IMR-90 (cell line): ENCODE data around the gene OGFR. TPM values are rescaled to one million over a fixed set of nuclear protein-coding genes. Genes with fewer than 3 reads are reported as not detected.
A peak's percentile ranks its signal among the peaks of the same experiment; 100 is the strongest.

Source experiments
- ATAC-seq: fragments of 200-7000 bp; cut with Tn5 transposase; 2 replicates; pipeline ENCODE4 v1.9.1; 2020; ENCODE audit warnings: low read depth, mild to moderate bottlenecking, moderate library complexity
- BruUV-seq: library from RNA; stranded (reverse); fragments of 400-500 nt; replicated peaks from 2 replicates; lab custom pipeline; 2021; lab: Mats Ljungman, UMichigan
- CTCF ChIA-PET: fragments of 300-600 bp; formaldehyde crosslinking; extraction: SDS; loops from one replicate; lab custom pipeline; 2021; ENCODE audit warnings: antibody characterized with exemption; lab: Yijun Ruan, JAX
- POLR2A ChIA-PET: fragments of 300-600 bp; sonication (Branson Sonifier 250); formaldehyde crosslinking; loops from one replicate; lab custom pipeline; 2022; ENCODE audit warnings: antibody characterized with exemption; ENCODE audit not compliant: unreplicated experiment; lab: Charles Lee
- DNase-seq: peaks from one replicate; pipeline ENCODE4 v3.0.0; 2013
- H2AFZ ChIP-seq: replicated peaks from 2 replicates; pipeline ENCODE3; 2013; ENCODE audit warnings: low read length, mild to moderate bottlenecking; ENCODE audit not compliant: poor library complexity
- H2AK5ac ChIP-seq: 2 replicates; pipeline ENCODE4 v1.6.1; 2013; ENCODE audit warnings: low read depth, low read length, inconsistent platforms
- H2AK9ac ChIP-seq: replicated peaks from 2 replicates; pipeline ENCODE3; 2013; ENCODE audit warnings: mild to moderate bottlenecking, low read depth, low read length, moderate library complexity; ENCODE audit not compliant: poor library complexity
- H2BK120ac ChIP-seq: 2 replicates; pipeline ENCODE4 v1.6.1; 2013; ENCODE audit warnings: low read depth, low read length, inconsistent platforms
- H2BK15ac ChIP-seq: 3 replicates; pipeline ENCODE4 v1.6.1; 2013; ENCODE audit warnings: low read depth, low read length, inconsistent platforms
- H2BK20ac ChIP-seq: 2 replicates; pipeline ENCODE4 v1.6.1; 2013; ENCODE audit warnings: low read depth, mild to moderate bottlenecking, inconsistent platforms, low read length, moderate library complexity
- H2BK5ac ChIP-seq: 2 replicates; pipeline ENCODE4 v1.6.1; 2013; ENCODE audit warnings: mild to moderate bottlenecking, low read depth, low read length, inconsistent platforms; ENCODE audit not compliant: poor library complexity, severe bottlenecking
- H3K14ac ChIP-seq: replicated peaks from 2 replicates; pipeline ENCODE4 v1.6.1; 2013; ENCODE audit warnings: low read depth, low read length, inconsistent platforms
- H3K18ac ChIP-seq: 2 replicates; pipeline ENCODE4 v1.6.1; 2013; ENCODE audit warnings: low read depth, low read length, control low read depth
- H3K23ac ChIP-seq: 2 replicates; pipeline ENCODE4 v1.6.1; 2013; ENCODE audit warnings: low read depth, low read length, inconsistent platforms
- H3K27ac ChIP-seq: 2 replicates; pipeline ENCODE4 v1.5.1; 2013; ENCODE audit warnings: mild to moderate bottlenecking, control low read depth, low read length; ENCODE audit not compliant: insufficient read depth
- H3K27me3 ChIP-seq: 2 replicates; pipeline ENCODE4 v1.6.1; 2013; ENCODE audit warnings: low read length; ENCODE audit not compliant: control insufficient read depth, insufficient read depth
- H3K36me3 ChIP-seq: 2 replicates; pipeline ENCODE4 v1.6.1; 2013; ENCODE audit warnings: low read length, mixed read lengths; ENCODE audit not compliant: control insufficient read depth, insufficient read depth
- H3K4ac ChIP-seq: 2 replicates; pipeline ENCODE4 v1.6.1; 2013; ENCODE audit warnings: low read depth, low read length, inconsistent platforms
- H3K4me1 ChIP-seq: 2 replicates; pipeline ENCODE4 v1.6.1; 2013; ENCODE audit warnings: low read length, mixed read lengths; ENCODE audit not compliant: control insufficient read depth, insufficient read depth
- H3K4me2 ChIP-seq: 2 replicates; pipeline ENCODE4 v1.6.1; 2013; ENCODE audit warnings: low read depth, mild to moderate bottlenecking, control low read depth, low read length, moderate library complexity
- H3K4me3 ChIP-seq: 2 replicates; pipeline ENCODE4 v1.5.1; 2013; ENCODE audit warnings: low read depth, mild to moderate bottlenecking, control low read depth, low read length, moderate library complexity; ENCODE audit not compliant: insufficient read depth
- H3K56ac ChIP-seq: 2 replicates; pipeline ENCODE4 v1.6.1; 2013; ENCODE audit warnings: low read length, inconsistent platforms; ENCODE audit not compliant: insufficient read depth; ENCODE audit errors: extremely low read depth
- H3K79me1 ChIP-seq, 2 experiments: 2 replicates each; pipeline ENCODE4 v1.6.1; 2013; ENCODE audit warnings: low read length in 2 of 2, inconsistent platforms in 1 of 2, low read depth in 1 of 2
- H3K9ac ChIP-seq: 2 replicates; pipeline ENCODE4 v1.6.1; 2013; ENCODE audit warnings: low read depth, low read length, control low read depth
- H3K9me1 ChIP-seq: 2 replicates; pipeline ENCODE4 v1.6.1; 2013; ENCODE audit warnings: low read length, inconsistent platforms; ENCODE audit not compliant: insufficient read depth
- H3K9me3 ChIP-seq: 2 replicates; pipeline ENCODE4 v1.6.1; 2013; ENCODE audit warnings: low read length; ENCODE audit not compliant: control insufficient read depth, insufficient read depth
- H4K20me1 ChIP-seq: 2 replicates; pipeline ENCODE4 v1.6.1; 2013; ENCODE audit warnings: low read length, inconsistent platforms; ENCODE audit not compliant: insufficient read depth
- H4K5ac ChIP-seq: 2 replicates; pipeline ENCODE4 v1.6.1; 2013; ENCODE audit warnings: mild to moderate bottlenecking, low read depth, low read length, control low read depth
- H4K8ac ChIP-seq, 2 experiments: 2 replicates each; pipeline ENCODE4 v1.6.1; 2013; ENCODE audit warnings: low read depth in 2 of 2, low read length in 2 of 2, control low read depth in 1 of 2, inconsistent platforms in 1 of 2
- H4K91ac ChIP-seq: 2 replicates; pipeline ENCODE4 v1.6.1; 2013; ENCODE audit warnings: low read depth, low read length, inconsistent platforms; ENCODE audit not compliant: insufficient read depth
- BHLHE40 ChIP-seq: fragments of 150-350 bp; IDR thresholded peaks from 2 replicates; pipeline ENCODE4 v1.6.1; 2016; ENCODE audit warnings: mild to moderate bottlenecking, low read depth, low read length
- CEBPB ChIP-seq: IDR thresholded peaks from 2 replicates; pipeline ENCODE4 v1.6.1; 2012; ENCODE audit warnings: low read depth, low read length, improper control_type of control experiment
- POLR2A ChIP-seq: IDR thresholded peaks from 2 replicates; pipeline ENCODE4 v1.6.1; 2012; ENCODE audit warnings: mild to moderate bottlenecking, low read depth, low read length
- RFX5 ChIP-seq: IDR thresholded peaks from 2 replicates; pipeline ENCODE4 v1.8.0; 2012; ENCODE audit warnings: low read depth, mild to moderate bottlenecking, low read length, moderate library complexity
- WGBS, 2 experiments: methylation state at CpG; one replicate each; pipeline versions ENCODE4 v1.1.5 to v1.1.7; 2013; ENCODE audit warnings: missing lambda C conversion rate in 2 of 2; ENCODE audit not compliant: insufficient read length in 1 of 2; ENCODE audit errors: extremely low coverage in 2 of 2; 5-methylcytosine and 5-hydroxymethylcytosine counted together
- dilution Hi-C: fragments of 300-500 bp; cut with HindIII; formaldehyde crosslinking; loops from one replicate; pipeline ENCODE4 v1.14.3; 2018; ENCODE audit warnings: low sequenced_read_pairs; ENCODE audit not compliant: unreplicated experiment
- in situ Hi-C: fragments of 300-500 bp; cut with MboI; formaldehyde crosslinking; loops from 3 replicates; pipeline ENCODE4 v1.14.3; 2019; ENCODE audit warnings: low sequenced_read_pairs, inconsistent platforms, mixed read lengths
- intact Hi-C: fragments of 100-400 bp; cut with micrococcal nuclease; formaldehyde crosslinking; loops from 2 replicates; pipeline ENCODE4 v1.10.0; 2022
- polyA plus RNA-seq, 3 experiments: library from polyadenylated mRNA; depleted of rRNA; stranded (reverse); fragments of >200 nt; gene quantifications; 2 replicates each; pipeline ENCODE4 v1.2.3, GENCODE V29; 2012; ENCODE audit warnings: low replicate concordance in 1 of 3
- total RNA-seq: library from RNA; depleted of rRNA; stranded (reverse); fragments of >200 nt; gene quantifications from 2 replicates; pipeline ENCODE4 v1.2.3, GENCODE V29; 2012

OGFR gene
- total and polyA plus RNA-seq, 2 of the 4 experiments (the other 2 are of a cell fraction): 22.4 to 30.1 TPM

GRCh38 chr20:62792182-62792939 is 12.3 kb upstream of the OGFR start:
- no peaks in the 10 kb centered on the region for H3K36me3 ChIP-seq
- peak; percentile 54; the same call in 1 of the 2 replicates for TF ChIP-seq RFX5
- TF ChIP-seq POLR2A: no peak
- peak; percentile 34; the same call in 1 of the 2 replicates for TF ChIP-seq CEBPB
- 0 out of 2 replicates have a peak, but pooled peaks have one; percentile 3 for TF ChIP-seq BHLHE40
- H3K27ac ChIP-seq: no peak overlapping the region
- in situ Hi-C loops: loop anchor here (5.0 kb wide), 1 partner anchor 125 kb away; no protein-coding TSS in a partner anchor
- no peak overlapping the region for H3K18ac ChIP-seq
- H3K56ac ChIP-seq: no peak overlapping the region
- ATAC-seq: no peak
- peak; percentile 77 for DNase-seq
- peak overlapping the region; percentile 86 for H2BK120ac ChIP-seq
- H2AK9ac ChIP-seq: peak overlapping the region; percentile 37
- ChIA-PET POLR2A (no interaction called here), CTCF (interaction anchor here (0.5 to 2.6 kb wide), 16 partner anchors 13 to 1372 kb away, joined by 3 to 19 read pairs (median 3); no protein-coding TSS in a partner anchor)
- H3K9ac ChIP-seq: no peak overlapping the region
- intact Hi-C loops: loop anchor here (5.0 kb wide), 1 partner anchor 290 kb away; no protein-coding TSS in a partner anchor
- no peak overlapping the region for H4K5ac ChIP-seq
- H3K27me3 ChIP-seq: no peaks in the 10 kb centered on the region; the same call in 1 of the 2 replicates
- peaks cover 23% of the 10 kb centered on the region for H3K4me1 ChIP-seq
- peak overlapping the region; percentile 59 for H4K91ac ChIP-seq
- H3K9me1 ChIP-seq: peaks cover 17% of the 10 kb centered on the region
- 100% methylated on average over 2 of the region's 9 CpGs; no CpG with 5 or more reads in 1 of the 2 experiments for WGBS, 2 experiments
- no TSS peak for BruUV-seq
- peak overlapping the region; percentile 43; the same call in 1 of the 2 replicates for H3K14ac ChIP-seq
- H2AFZ ChIP-seq: peak overlapping the region; percentile 78
- peak overlapping the region in 1 of 2 experiments; percentile 45; a peak in 1 of 4 replicates for H4K8ac ChIP-seq
- H2BK20ac ChIP-seq: peak overlapping the region; percentile 75
- peak overlapping the region; percentile 82 for H3K4ac ChIP-seq
- peaks cover 0 to 10% of the 10 kb centered on the region in 2 experiments; a peak in 2 of 4 replicates for H3K79me1 ChIP-seq
- H2BK15ac ChIP-seq: peak overlapping the region; percentile 13; the same call in 1 of the 3 replicates
- H4K20me1 ChIP-seq: peaks cover 11% of the 10 kb centered on the region
- no peak overlapping the region for H3K4me3 ChIP-seq
- H3K4me2 ChIP-seq: no peak overlapping the region
- H2AK5ac ChIP-seq: peak overlapping the region; percentile 86
- H3K9me3 ChIP-seq: no peaks in the 10 kb centered on the region
- H2BK5ac ChIP-seq: peak overlapping the region; percentile 18
- H3K23ac ChIP-seq: peak overlapping the region; percentile 4; the same call in 1 of the 2 replicates
- dilution Hi-C loops: no loop called here
